GM06990 (cell line): ENCODE data around the gene PLA2G2F.

Experiments used
- DNase-seq: peaks from one replicate; pipeline ENCODE4 v3.0.0-alpha.2; 2011; ENCODE audit not compliant: insufficient read length; ENCODE audit errors: extremely low read depth
- H3K27me3 ChIP-seq: replicated peaks from 2 replicates; pipeline ENCODE4 v1.6.0; 2011; ENCODE audit warnings: low read length; ENCODE audit not compliant: control insufficient read depth, insufficient read depth
- H3K36me3 ChIP-seq: 2 replicates; pipeline ENCODE4 v1.5.1; 2011; ENCODE audit warnings: low read length; ENCODE audit not compliant: control insufficient read depth, insufficient read depth
- H3K4me3 ChIP-seq: replicated peaks from 2 replicates; pipeline ENCODE4 v1.5.1; 2011; ENCODE audit warnings: low read depth, mild to moderate bottlenecking, control low read depth, low read length
- TF ChIP-seq, protein P1 (sequence below): IDR thresholded peaks from 2 replicates; pipeline ENCODE4 v1.5.1; 2011; ENCODE audit warnings: low read length, control low read depth, mild to moderate bottlenecking, inconsistent platforms; ENCODE audit not compliant: insufficient read depth, poor library complexity, severe bottlenecking

PLA2G2F gene, protein sequence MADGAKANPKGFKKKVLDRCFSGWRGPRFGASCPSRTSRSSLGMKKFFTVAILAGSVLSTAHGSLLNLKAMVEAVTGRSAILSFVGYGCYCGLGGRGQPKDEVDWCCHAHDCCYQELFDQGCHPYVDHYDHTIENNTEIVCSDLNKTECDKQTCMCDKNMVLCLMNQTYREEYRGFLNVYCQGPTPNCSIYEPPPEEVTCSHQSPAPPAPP

DNA sequence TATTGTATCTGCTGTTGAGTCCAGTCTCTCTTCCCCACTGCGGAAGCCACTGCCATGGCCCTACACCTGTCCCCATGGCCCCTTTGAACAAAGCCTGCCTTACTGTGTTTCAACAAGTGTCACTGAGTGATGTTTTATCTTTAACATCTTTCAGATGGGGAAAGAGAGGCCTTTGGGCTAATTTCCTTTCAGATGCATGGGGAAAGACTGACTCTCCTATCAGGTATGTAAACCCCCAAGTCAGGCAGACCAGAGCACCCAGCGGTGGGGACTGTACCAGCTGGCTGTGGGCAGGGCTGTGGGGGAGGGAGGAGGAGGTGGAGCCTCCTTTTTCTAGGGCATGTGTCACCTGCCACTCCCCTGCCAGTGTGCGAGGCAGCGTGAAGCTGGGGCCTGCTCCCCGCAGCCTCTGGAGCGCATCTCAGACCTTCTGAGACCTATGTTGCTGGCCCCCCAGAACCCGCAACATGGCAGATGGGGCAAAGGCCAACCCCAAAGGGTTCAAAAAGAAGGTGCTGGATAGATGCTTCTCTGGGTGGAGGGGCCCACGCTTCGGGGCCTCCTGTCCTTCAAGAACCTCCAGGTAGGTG is at the start of gene PLA2G2F:
TSS of gene PLA2G2F (plus strand) at position 363 of the 590 bp plus-strand sequence. CDS start at position 468, 105 bp downstream.
- Histone ChIP-seq H3K27me3 (no peaks in the 10 kb centered on the region; the same call in 1 of the 2 replicates), H3K36me3 (no peaks in the 10 kb centered on the region), H3K4me3 (no peak within 1 kb of the TSS)
- DNase-seq, result no peak
- TF ChIP-seq, protein P1, sequence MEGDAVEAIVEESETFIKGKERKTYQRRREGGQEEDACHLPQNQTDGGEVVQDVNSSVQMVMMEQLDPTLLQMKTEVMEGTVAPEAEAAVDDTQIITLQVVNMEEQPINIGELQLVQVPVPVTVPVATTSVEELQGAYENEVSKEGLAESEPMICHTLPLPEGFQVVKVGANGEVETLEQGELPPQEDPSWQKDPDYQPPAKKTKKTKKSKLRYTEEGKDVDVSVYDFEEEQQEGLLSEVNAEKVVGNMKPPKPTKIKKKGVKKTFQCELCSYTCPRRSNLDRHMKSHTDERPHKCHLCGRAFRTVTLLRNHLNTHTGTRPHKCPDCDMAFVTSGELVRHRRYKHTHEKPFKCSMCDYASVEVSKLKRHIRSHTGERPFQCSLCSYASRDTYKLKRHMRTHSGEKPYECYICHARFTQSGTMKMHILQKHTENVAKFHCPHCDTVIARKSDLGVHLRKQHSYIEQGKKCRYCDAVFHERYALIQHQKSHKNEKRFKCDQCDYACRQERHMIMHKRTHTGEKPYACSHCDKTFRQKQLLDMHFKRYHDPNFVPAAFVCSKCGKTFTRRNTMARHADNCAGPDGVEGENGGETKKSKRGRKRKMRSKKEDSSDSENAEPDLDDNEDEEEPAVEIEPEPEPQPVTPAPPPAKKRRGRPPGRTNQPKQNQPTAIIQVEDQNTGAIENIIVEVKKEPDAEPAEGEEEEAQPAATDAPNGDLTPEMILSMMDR, result no peak

DNA sequence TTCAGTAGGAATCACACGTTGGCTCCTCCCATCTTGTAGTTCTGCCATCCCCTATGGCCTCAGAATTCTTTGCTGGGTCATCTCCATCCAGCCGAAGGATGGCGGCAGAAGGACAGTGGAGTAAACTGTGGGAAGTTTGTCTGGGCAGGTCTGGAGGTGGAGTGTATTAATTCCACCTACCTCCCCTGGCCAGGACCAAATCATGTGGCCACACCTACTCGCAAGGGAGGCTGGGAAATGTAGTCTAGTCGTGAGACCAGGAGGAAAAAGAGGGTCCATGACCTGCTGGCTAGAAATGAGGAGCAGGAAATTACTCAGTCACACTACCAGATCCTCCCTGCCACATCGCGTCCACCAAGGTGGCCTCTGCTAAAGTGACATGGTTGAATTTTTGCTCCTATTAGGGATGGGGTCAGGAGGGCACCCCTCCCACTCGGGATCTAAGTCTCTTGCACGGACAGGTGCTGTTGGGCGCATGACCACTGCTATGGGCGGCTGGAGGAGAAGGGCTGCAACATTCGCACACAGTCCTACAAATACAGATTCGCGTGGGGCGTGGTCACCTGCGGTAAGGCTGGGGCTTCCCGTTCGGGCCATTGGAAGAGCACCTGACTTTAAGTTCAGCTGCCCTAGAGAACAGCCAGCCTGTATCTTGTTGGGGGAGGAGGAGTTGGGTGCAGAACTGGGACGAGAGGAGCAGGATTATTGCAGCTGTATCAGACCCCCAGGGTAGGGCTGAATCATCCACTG is 49.6 kb upstream of the PLA2G2F start:
- H3K27me3 ChIP-seq, result no peaks in the 10 kb centered on the region; the same call in 1 of the 2 replicates

DNA sequence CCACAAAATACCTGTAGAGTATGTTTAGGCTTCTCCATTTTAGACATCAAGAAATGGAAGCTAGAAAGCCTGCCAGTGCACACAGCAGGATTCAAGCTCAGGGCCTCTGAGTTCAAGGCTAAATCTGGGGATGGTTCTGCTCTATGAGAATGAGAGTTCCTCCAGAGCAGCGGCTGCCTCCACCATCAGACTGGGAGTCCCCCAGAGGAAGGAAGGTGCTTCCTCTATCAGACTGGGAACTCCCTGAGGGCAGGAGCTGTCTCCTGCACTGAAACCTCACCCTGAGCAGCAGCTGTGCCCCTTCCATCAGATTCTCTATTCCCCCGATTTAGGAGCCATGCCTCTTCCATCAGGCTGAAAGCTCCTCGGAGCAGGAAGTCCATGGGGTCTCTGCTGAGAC is 49.0 kb upstream of the PLA2G2F start:
- no peak for DNase-seq
- Histone ChIP-seq H3K4me3 (no peak overlapping the region), H3K36me3 (no peaks in the 10 kb centered on the region), H3K27me3 (no peaks in the 10 kb centered on the region; the same call in 1 of the 2 replicates)
- TF ChIP-seq, protein P1, result no peak

More for the DNA sequence above, 49.6 kb upstream of the PLA2G2F start:
- H3K4me3 ChIP-seq, result no peak overlapping the region
- DNase-seq, result no peak
- TF ChIP-seq, protein P1, result no peak
- no peaks in the 10 kb centered on the region for H3K36me3 ChIP-seq

DNA sequence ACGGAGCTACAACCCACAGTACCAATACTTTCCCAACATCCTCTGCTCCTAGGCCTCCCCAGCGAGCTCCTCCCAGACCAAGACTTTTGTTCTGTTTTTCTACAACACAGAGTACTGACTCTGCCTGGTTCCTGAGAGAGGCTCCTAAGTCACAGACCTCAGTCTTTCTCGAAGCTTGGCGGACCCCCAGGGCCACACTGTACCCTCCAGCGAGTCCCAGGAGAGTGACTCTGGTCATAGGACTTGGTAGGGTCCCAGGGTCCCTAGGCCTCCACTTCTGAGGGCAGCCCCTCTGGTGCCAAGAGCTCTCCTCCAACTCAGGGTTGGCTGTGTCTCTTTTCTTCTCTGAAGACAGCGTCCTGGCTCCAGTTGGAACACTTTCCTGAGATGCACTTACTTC is 48.5 kb upstream of the PLA2G2F start:
- TF ChIP-seq, protein P1, result no peak
- Histone ChIP-seq H3K4me3 (no peak overlapping the region), H3K36me3 (no peaks in the 10 kb centered on the region), H3K27me3 (no peaks in the 10 kb centered on the region; the same call in 1 of the 2 replicates)
- no peak for DNase-seq

DNA sequence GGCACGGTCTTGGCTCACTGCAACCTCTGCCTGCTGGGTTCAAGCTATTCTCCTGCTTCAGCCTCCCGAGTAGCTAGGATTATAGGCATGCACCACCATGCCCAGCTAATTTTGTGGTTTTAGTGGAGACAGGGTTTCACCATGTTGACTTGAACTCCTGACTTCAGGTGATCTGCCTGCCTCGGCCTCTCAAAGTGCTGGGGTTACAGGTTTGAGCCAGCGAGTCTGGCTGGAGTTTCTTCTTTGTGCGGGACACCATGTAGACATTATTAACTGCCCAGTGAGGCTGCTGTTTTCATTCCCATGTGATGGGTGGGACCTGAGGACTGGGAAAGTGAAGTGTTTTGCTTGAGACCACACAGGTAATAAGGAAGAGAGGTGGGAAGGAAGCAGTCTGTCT is 45.8 kb upstream of the PLA2G2F start:
- H3K27me3 ChIP-seq, result no peaks in the 10 kb centered on the region
- no peak overlapping the region for H3K4me3 ChIP-seq
- no peaks in the 10 kb centered on the region for H3K36me3 ChIP-seq
- TF ChIP-seq, protein P1, result no peak
- DNase-seq, result no peak
